Measurements from ENCODE around the gene CCDC39. TPM values are rescaled to one million over a fixed set of nuclear protein-coding genes. Genes with fewer than 3 reads are reported as not detected.

The CCDC39 gene
- polyA plus RNA-seq, 1 donor (not counting 4 experiments of a cell fraction or from before 2014, with no cell fraction given), result not detected

DNA sequence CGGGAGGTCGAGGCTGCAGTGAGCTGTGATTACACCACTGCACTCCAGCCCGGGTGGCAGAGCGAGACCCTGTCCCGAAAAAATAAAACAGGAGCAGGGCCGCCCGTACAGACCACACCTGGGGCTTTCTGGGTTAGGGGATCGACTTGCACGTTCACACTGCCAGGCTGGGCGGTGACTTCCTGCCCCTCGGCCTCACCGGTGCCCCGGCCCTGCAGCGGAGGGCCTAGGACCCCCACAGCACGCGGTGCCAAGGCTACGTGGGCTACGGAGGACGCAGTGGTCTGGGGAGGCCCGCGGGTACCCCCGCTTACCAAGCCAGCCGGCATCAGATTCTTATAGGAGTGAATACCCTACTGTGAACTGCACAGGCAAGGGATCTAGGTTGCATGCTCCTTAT, 88.9 kb downstream of the CCDC39 start:
- dilution Hi-C loops (cut with MboI; ENCODE audit: extremely low pct_ligation_motif_present, low sequenced_read_pairs), result no loop called here
- FAIRE-seq (no peak), DNase-seq (ENCODE audit: low read depth, low spot score) (no peak)
- Histone ChIP-seq H3K36me3 (ENCODE audit: control insufficient read depth in 2 of 2, extremely low read depth in 1 of 2, insufficient read depth in 2 of 2, low read length in 2 of 2) (no peaks in the 10 kb centered on the region), H4K20me1 (ENCODE audit: control insufficient read depth, extremely low read depth, insufficient read depth, low read length) (no peaks in the 10 kb centered on the region), H3K9ac (ENCODE audit: control insufficient read depth, extremely low read depth, insufficient read depth, low read length) (no peak overlapping the region), H3K9me1 (ENCODE audit: control insufficient read depth, extremely low read depth, insufficient read depth, low read length) (no peaks in the 10 kb centered on the region), H2AFZ (ENCODE audit: control insufficient read depth, low read length) (no peak overlapping the region), H3K79me2 (ENCODE audit: control insufficient read depth, insufficient read depth, low read length) (no peaks in the 10 kb centered on the region), H3K4me3 (ENCODE audit: control insufficient read depth in 2 of 3, extremely low read depth in 1 of 3, insufficient read depth in 2 of 3, low read depth in 1 of 3, low read length in 3 of 3) (no peak overlapping the region), H3K9me3 (ENCODE audit: control insufficient read depth, low read depth, low read length) (no peaks in the 10 kb centered on the region), H3K4me1 (ENCODE audit: control insufficient read depth, extremely low read depth, insufficient read depth, low read length) (no peaks in the 10 kb centered on the region), H3K27me3 (ENCODE audit: control insufficient read depth, extremely low read depth, insufficient read depth, low read length) (no peaks in the 10 kb centered on the region), H3K4me2 (ENCODE audit: control insufficient read depth, extremely low read depth, insufficient read depth, low read depth, low read length) (no peak overlapping the region), H3K27ac (ENCODE audit: control insufficient read depth, insufficient read depth, low read length) (no peak overlapping the region)
- TF ChIP-seq EZH2 (IDR thresholded peaks at IDR 0.05; ENCODE audit: low read length), result no peak

DNA sequence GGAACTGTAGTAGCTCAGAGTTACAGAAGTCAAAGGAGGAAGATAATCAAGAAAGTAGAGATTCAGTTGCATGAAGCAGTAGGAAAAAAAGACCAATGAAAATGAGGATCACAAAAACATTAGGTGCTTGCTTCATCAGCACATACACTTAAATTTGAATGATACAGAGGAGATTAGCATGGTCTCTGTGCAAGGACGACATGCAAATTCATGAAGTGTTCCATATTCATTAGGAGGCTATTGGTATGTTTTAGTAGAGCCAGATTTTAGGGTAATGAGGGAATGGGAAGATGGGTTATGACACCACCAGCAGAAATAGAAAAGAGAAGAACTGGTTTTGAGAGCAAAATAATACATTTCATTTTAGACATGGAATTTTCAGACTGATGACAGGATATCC, 98.4 kb downstream of the CCDC39 start:
- Histone ChIP-seq H3K4me2 (ENCODE audit: control insufficient read depth, extremely low read depth, insufficient read depth, low read depth, low read length) (no peak overlapping the region), H4K20me1 (ENCODE audit: control insufficient read depth, extremely low read depth, insufficient read depth, low read length) (no peaks in the 10 kb centered on the region), H3K4me3 (ENCODE audit: control insufficient read depth in 2 of 3, extremely low read depth in 1 of 3, insufficient read depth in 2 of 3, low read depth in 1 of 3, low read length in 3 of 3) (no peak overlapping the region), H3K79me2 (ENCODE audit: control insufficient read depth, insufficient read depth, low read length) (no peaks in the 10 kb centered on the region), H3K36me3 (ENCODE audit: control insufficient read depth in 2 of 2, extremely low read depth in 1 of 2, insufficient read depth in 2 of 2, low read length in 2 of 2) (no peaks in the 10 kb centered on the region), H3K9me1 (ENCODE audit: control insufficient read depth, extremely low read depth, insufficient read depth, low read length) (no peaks in the 10 kb centered on the region), H3K9ac (ENCODE audit: control insufficient read depth, extremely low read depth, insufficient read depth, low read length) (no peak overlapping the region), H3K27ac (ENCODE audit: control insufficient read depth, insufficient read depth, low read length) (no peak overlapping the region), H3K4me1 (ENCODE audit: control insufficient read depth, extremely low read depth, insufficient read depth, low read length) (no peaks in the 10 kb centered on the region), H3K27me3 (ENCODE audit: control insufficient read depth, extremely low read depth, insufficient read depth, low read length) (no peaks in the 10 kb centered on the region), H2AFZ (ENCODE audit: control insufficient read depth, low read length) (no peak overlapping the region), H3K9me3 (ENCODE audit: control insufficient read depth, low read depth, low read length) (no peaks in the 10 kb centered on the region)
- dilution Hi-C loops (cut with MboI; ENCODE audit: extremely low pct_ligation_motif_present, low sequenced_read_pairs), result no loop called here
- no peak for TF ChIP-seq EZH2 (IDR thresholded peaks at IDR 0.05; ENCODE audit: low read length)
- TF ChIP-seq, protein P1, sequence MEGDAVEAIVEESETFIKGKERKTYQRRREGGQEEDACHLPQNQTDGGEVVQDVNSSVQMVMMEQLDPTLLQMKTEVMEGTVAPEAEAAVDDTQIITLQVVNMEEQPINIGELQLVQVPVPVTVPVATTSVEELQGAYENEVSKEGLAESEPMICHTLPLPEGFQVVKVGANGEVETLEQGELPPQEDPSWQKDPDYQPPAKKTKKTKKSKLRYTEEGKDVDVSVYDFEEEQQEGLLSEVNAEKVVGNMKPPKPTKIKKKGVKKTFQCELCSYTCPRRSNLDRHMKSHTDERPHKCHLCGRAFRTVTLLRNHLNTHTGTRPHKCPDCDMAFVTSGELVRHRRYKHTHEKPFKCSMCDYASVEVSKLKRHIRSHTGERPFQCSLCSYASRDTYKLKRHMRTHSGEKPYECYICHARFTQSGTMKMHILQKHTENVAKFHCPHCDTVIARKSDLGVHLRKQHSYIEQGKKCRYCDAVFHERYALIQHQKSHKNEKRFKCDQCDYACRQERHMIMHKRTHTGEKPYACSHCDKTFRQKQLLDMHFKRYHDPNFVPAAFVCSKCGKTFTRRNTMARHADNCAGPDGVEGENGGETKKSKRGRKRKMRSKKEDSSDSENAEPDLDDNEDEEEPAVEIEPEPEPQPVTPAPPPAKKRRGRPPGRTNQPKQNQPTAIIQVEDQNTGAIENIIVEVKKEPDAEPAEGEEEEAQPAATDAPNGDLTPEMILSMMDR (optimal IDR thresholded peaks at IDR 0.05 in 1 of 3, IDR thresholded peaks at IDR 0.05 in 1 of 3, conservative IDR thresholded peaks at IDR 0.05 in 1 of 3; ENCODE audit: extremely low read depth in 1 of 3, insufficient read depth in 2 of 3, low read length in 3 of 3), result no peak
- no peak for FAIRE-seq
- no peak for DNase-seq (ENCODE audit: low read depth, low spot score)

DNA sequence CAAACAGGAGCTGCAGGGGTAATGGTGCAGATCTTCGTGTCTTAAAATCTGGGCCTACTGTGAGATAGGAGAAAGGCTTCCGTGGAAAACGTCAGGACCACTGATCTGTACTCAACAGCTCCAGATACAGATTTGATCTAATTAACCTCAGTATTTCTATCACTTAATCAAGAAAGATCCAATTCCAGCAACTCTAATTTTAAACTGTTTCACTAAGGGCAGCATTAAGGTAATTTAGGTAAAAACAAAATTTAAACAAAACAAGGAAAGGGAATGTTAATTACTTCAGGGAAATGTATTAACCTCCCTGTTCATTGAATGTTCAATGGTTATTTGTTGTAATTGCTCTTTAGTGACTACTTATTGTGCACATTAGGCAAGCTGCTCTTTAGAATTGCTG, 103.7 kb downstream of the CCDC39 start:
- H3K9me1 ChIP-seq (ENCODE audit: control insufficient read depth, extremely low read depth, insufficient read depth, low read length), result no peaks in the 10 kb centered on the region
- no peak overlapping the region for H3K4me3 ChIP-seq (ENCODE audit: control insufficient read depth in 2 of 3, extremely low read depth in 1 of 3, insufficient read depth in 2 of 3, low read depth in 1 of 3, low read length in 3 of 3)
- no peak for DNase-seq (ENCODE audit: low read depth, low spot score)
- no peak for FAIRE-seq
- H3K9ac ChIP-seq (ENCODE audit: control insufficient read depth, extremely low read depth, insufficient read depth, low read length), result no peak overlapping the region
- H3K9me3 ChIP-seq (ENCODE audit: control insufficient read depth, low read depth, low read length), result no peaks in the 10 kb centered on the region
- H3K4me2 ChIP-seq (ENCODE audit: control insufficient read depth, extremely low read depth, insufficient read depth, low read depth, low read length), result no peak overlapping the region
- no peaks in the 10 kb centered on the region for H3K4me1 ChIP-seq (ENCODE audit: control insufficient read depth, extremely low read depth, insufficient read depth, low read length)
- no peaks in the 10 kb centered on the region for H3K27me3 ChIP-seq (ENCODE audit: control insufficient read depth, extremely low read depth, insufficient read depth, low read length)
- no peak overlapping the region for H3K27ac ChIP-seq (ENCODE audit: control insufficient read depth, insufficient read depth, low read length)
- dilution Hi-C loops (cut with MboI; ENCODE audit: extremely low pct_ligation_motif_present, low sequenced_read_pairs), result no loop called here
- TF ChIP-seq, protein P1 (optimal IDR thresholded peaks at IDR 0.05 in 1 of 3, IDR thresholded peaks at IDR 0.05 in 1 of 3, conservative IDR thresholded peaks at IDR 0.05 in 1 of 3; ENCODE audit: extremely low read depth in 1 of 3, insufficient read depth in 2 of 3, low read length in 3 of 3), result no peak
- TF ChIP-seq EZH2 (IDR thresholded peaks at IDR 0.05; ENCODE audit: low read length), result no peak
- H3K79me2 ChIP-seq (ENCODE audit: control insufficient read depth, insufficient read depth, low read length), result no peaks in the 10 kb centered on the region
- H4K20me1 ChIP-seq (ENCODE audit: control insufficient read depth, extremely low read depth, insufficient read depth, low read length), result no peaks in the 10 kb centered on the region
- no peaks in the 10 kb centered on the region for H3K36me3 ChIP-seq (ENCODE audit: control insufficient read depth in 2 of 2, extremely low read depth in 1 of 2, insufficient read depth in 2 of 2, low read length in 2 of 2)
- no peak overlapping the region for H2AFZ ChIP-seq (ENCODE audit: control insufficient read depth, low read length)

All from keratinocyte (primary cell).